ENCODE results near the gene NAA25. TPM values are rescaled to one million over a fixed set of nuclear protein-coding genes. Genes with fewer than 3 reads are reported as not detected.
A peak's percentile ranks its signal among the peaks of the same experiment; 100 is the strongest.

The NAA25 gene
- 10 to 100 TPM; 31.6 to 78.3 TPM for total RNA-seq

DNA sequence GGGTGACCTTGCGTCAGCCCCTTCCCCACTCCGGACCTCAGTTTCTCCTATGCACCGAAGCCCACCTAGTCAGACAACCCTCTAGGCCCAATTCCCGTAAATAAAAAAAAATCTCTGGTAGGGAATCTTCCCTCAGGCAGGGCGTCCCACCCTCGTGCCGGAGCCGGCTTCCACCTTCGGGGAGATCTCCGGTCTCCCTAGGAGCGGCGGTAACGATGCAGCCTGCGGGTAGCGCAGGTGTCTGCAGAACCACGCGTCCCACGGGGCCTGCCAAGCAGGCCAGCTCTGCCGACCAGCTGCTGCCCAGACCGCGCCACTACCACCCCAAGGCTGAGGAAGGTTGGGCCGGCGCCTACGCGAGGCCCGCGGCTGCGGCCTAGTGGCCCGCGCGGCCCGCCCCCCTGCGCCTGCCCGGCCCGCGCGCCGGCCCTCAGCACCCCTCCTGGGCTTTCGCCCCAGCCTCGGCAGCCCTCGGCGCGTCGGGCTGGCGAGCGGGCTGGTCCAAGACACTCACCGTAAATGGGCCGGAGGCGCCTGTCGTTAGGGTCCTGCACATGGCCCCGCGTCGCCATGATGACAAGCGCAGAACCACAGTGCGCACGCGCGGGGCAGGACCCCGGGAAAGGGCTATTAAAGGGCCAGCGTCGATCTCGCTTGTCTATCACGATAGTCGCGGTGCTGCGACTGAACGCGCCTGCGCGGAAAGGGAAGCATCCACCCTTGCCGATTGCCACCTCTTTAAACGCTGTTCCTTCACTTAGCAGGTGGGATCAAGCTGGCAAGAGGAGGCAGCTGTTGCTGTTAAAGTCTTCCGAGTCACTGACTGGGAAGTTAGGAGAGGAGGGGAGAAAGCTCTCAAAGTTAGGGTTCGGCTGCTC is at the start of gene NAA25:
NAA25 (minus strand) TSS at position 582 of the 878 bp plus-strand sequence; CDS start at position 572, 10 bp downstream.
- peak; percentile 93 for DNase-seq (ENCODE audit: low spot score)
- Mint-ChIP-seq H3K4me1 (ENCODE audit: low read depth in 2 of 2) (peaks cover 32 to 39% of the 10 kb centered on the region in 2 donors), H3K36me3 (no peaks in the 10 kb centered on the region), H3K9me3 (no peaks in the 10 kb centered on the region), H3K4me3 (peak within 1 kb of the TSS; percentile 95), H3K27me3 (no peaks in the 10 kb centered on the region), H3K27ac (peak within 1 kb of the TSS; percentile 98 to 100)
- ATAC-seq = peak; percentile 92 to 95

DNA sequence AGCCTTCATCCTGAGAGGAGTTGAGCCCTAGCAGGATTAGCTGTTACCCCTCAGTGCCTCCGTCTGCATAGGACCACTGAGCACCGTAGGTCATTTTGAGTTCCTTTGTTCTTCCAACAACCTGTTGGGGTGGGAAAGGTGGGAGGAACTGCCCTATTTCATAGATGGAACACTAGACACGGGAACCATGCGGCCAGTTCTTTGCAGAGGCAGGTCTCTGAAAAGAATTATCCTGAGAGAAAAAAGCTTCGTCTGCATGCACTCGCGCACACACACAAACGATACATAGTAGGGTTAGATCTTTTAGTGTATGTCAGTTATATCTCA is 45.3 kb upstream of the NAA25 start:
- DNase-seq (ENCODE audit: low spot score) = no peak
- Mint-ChIP-seq H3K4me1 (ENCODE audit: low read depth in 2 of 2) (peaks cover 21 to 22% of the 10 kb centered on the region in 2 donors), H3K27ac (peak overlapping the region in 1 of 2 donors; percentile 52), H3K27me3 (no peaks in the 10 kb centered on the region), H3K36me3 (peaks cover 54% of the 10 kb centered on the region), H3K9me3 (peaks cover 7% of the 10 kb centered on the region), H3K4me3 (no peak overlapping the region)
- no peak for ATAC-seq

DNA sequence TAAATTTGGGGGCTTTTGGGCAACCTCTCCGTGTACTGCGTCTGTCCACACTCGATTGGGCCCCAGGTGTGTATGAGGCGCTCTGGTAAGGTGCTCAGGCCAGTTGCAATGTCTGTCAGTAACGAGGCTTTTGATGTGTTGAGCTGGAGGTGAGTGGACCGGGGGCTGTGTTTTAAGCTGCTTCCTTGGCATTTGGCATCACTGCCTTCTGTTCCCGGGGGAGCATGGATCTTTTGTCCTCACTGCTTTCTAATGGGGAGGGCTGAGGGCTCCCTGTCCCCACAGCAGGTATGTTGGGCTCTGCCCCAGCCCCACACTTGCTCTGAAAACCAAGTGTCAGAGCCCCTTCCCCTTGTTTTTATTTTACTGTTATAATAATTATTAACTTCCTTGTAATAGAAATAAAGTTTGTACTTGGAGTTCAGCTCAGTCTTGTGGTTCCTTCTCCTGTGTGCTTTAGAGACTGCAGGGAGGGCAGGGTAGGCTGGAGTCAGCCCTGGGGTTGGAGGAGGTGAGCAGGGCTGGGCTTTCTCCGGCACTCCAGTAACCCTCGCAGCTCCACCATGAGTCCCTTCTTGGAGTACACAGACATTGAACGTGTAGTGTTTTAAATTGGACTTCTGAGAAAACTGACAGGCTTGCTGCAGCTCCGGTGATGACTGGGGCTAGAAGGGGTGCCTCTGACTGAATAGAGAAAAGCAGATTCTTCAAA is 44.8 kb upstream of the NAA25 start:
- Mint-ChIP-seq H3K27ac (peak overlapping the region; percentile 52 to 60), H3K27me3 (no peaks in the 10 kb centered on the region), H3K36me3 (peaks cover 52% of the 10 kb centered on the region), H3K4me3 (no peak overlapping the region), H3K4me1 (ENCODE audit: low read depth in 2 of 2) (peaks cover 20% of the 10 kb centered on the region in 2 donors), H3K9me3 (peaks cover 7% of the 10 kb centered on the region)
- ATAC-seq (peak in 1 of 2 donors; percentile 20), DNase-seq (ENCODE audit: low spot score) (no peak)

DNA sequence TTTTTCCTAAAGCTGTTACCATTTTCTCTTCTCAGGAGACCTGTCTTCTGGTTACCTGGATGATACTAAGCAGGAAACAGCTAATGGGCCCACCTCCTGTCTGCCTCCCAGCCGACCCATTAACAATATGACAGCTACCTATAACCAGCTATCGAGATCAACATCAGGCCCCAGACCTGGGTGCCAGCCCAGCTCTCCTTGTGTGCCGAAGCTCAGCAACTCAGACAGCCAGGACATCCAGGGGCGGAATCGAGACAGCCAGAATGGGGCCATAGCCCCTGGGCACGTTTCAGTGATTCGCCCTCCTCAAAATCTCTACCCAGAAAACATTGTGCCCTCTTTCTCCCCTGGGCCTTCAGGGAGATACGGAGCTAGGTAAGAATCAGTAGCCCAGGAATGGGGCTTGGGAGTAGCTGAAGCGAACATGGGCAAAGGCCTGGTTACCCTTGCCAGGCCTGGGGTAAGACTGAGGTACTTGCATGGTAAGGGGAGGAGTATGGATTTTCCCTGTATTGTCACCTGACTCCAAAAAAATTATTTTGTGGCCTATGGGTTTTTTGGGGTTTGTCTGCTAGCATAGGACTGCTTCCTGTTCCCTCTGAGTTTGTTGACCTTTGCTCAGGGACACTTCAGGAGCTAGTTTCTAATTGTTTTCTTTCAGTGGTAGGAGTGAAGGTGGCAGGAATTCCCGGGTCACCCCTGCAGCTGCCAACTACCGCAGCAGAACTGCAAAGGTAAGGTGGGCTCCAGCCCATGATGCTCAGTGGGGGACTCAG is 43.4 kb upstream of the NAA25 start:
- H3K27me3 Mint-ChIP-seq = no peaks in the 10 kb centered on the region
- no peak overlapping the region for H3K4me3 Mint-ChIP-seq
- no peak for DNase-seq (ENCODE audit: low spot score)
- no peak for ATAC-seq
- peak overlapping the region; percentile 60 to 67 for H3K27ac Mint-ChIP-seq
- no peaks in the 10 kb centered on the region for H3K9me3 Mint-ChIP-seq
- H3K4me1 Mint-ChIP-seq (ENCODE audit: low read depth in 2 of 2) = peaks cover 11 to 12% of the 10 kb centered on the region in 2 donors
- H3K36me3 Mint-ChIP-seq = peaks cover 38% of the 10 kb centered on the region

DNA sequence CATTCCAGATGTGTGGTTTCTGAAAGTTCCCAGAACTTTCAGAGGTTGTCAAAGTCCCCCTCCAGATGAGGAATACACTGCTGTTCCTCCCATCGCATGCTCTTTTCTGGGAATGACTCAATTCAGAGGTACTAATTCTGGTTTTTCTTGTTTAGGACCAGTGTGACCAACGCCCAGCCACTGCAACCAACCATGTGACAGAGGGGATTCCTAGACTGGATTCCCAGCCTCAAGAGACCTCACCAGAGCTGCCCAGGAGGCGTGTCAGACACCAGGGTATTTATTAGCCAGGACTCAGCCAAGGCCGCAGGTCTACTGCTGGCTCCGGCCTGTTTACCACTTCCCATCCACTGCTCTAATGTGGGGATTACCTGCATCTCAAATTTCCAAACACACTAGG is 41.0 kb upstream of the NAA25 start:
- no peak overlapping the region for H3K27ac Mint-ChIP-seq
- H3K4me1 Mint-ChIP-seq (ENCODE audit: low read depth in 2 of 2) = peaks cover 4 to 5% of the 10 kb centered on the region in 2 donors
- DNase-seq (ENCODE audit: low spot score) = no peak
- H3K4me3 Mint-ChIP-seq = no peak overlapping the region
- no peaks in the 10 kb centered on the region for H3K27me3 Mint-ChIP-seq
- peaks cover 32% of the 10 kb centered on the region for H3K36me3 Mint-ChIP-seq
- H3K9me3 Mint-ChIP-seq = no peaks in the 10 kb centered on the region
- ATAC-seq = no peak

DNA sequence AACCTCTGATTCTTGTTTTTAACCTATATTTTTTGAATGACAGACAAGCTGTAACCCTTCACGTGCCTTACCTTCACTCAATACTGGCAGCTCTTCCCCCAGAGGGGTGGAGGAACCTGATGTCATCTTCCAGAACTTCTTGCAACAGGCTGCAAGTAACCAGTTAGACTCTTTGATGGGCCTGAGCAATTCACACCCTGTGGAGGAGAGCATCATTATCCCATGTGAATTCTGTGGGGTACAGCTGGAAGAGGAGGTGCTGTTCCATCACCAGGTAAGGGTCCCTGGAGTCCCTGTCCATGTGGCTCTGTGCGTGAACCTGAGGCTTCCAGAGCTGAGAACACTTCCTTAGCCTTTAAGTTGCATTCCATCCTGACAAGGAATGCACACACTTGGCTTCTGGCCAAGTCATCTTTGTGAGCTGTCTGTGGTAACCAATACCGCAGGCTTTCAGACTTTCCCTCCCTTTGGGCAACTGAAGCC is 39.5 kb upstream of the NAA25 start:
- H3K27ac Mint-ChIP-seq = no peak overlapping the region
- ATAC-seq (no peak), DNase-seq (ENCODE audit: low spot score) (no peak)
- H3K4me3 Mint-ChIP-seq = no peak overlapping the region
- peaks cover 33% of the 10 kb centered on the region for H3K36me3 Mint-ChIP-seq
- peaks cover 4 to 5% of the 10 kb centered on the region in 2 donors for H3K4me1 Mint-ChIP-seq (ENCODE audit: low read depth in 2 of 2)
- H3K9me3 Mint-ChIP-seq = no peaks in the 10 kb centered on the region
- no peaks in the 10 kb centered on the region for H3K27me3 Mint-ChIP-seq

DNA sequence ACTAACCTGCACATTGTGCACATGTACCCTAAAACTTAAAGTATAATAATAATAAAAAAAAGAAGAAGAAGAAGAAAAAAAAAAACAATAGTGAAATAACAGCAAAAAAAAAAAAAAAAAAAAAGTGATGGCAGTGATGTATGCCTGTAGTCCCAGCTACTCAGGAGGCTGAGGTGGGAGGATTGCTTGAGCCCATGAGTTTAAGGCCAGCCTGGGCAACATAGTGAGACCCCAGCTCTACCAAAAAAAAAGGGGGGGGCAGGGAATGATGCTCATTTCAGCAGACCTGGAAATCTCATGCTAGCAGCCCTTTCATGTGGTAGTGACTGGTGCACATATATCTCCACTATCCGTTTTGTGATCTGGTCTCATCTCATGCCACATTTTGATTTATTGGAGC is 37.5 kb upstream of the NAA25 start:
- H3K27ac Mint-ChIP-seq = no peak overlapping the region
- H3K9me3 Mint-ChIP-seq = no peaks in the 10 kb centered on the region
- H3K4me3 Mint-ChIP-seq = no peak overlapping the region
- peaks cover 29% of the 10 kb centered on the region for H3K36me3 Mint-ChIP-seq
- no peaks in the 10 kb centered on the region for H3K27me3 Mint-ChIP-seq
- DNase-seq (ENCODE audit: low spot score) = no peak
- ATAC-seq = no peak
- H3K4me1 Mint-ChIP-seq (ENCODE audit: low read depth in 2 of 2) = no peaks in the 10 kb centered on the region

DNA sequence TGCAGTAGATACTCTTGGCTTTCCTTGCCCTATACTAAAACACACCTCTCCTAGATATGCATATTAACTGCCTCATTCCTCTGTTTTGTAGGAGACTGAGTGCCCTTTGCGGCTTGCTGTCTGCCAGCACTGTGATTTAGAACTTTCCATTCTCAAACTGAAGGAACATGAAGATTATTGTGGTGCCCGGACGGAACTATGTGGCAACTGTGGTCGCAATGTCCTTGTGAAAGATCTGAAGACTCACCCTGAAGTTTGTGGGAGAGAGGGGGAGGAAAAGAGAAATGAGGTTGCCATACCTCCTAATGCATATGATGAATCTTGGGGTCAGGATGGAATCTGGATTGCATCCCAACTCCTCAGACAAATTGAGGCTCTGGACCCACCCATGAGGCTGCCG is 32.1 kb upstream of the NAA25 start:
- H3K27ac Mint-ChIP-seq = peak overlapping the region; percentile 28 to 43
- no peak for DNase-seq (ENCODE audit: low spot score)
- peaks cover 28% of the 10 kb centered on the region for H3K36me3 Mint-ChIP-seq
- no peaks in the 10 kb centered on the region for H3K9me3 Mint-ChIP-seq
- H3K4me1 Mint-ChIP-seq (ENCODE audit: low read depth in 2 of 2) = peaks cover 2 to 5% of the 10 kb centered on the region in 2 donors
- no peak for ATAC-seq
- no peak overlapping the region for H3K4me3 Mint-ChIP-seq
- H3K27me3 Mint-ChIP-seq = no peaks in the 10 kb centered on the region

DNA sequence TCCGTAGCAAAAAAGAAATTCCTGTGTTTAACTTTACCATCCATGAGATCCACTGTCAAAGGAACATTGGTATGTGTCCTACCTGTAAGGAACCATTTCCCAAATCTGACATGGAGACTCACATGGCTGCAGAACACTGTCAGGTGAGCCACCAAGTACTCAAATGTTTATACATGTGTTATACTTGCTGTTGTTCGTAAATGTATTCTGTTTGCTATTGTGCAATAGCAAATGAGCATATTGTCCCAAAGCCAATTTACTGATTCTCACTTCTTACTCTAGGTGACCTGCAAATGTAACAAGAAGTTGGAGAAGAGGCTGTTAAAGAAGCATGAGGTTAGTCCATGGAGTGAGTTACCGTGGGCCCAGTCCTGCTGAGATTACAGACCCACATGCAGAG is 26.1 kb upstream of the NAA25 start:
- H3K36me3 Mint-ChIP-seq = peaks cover 8% of the 10 kb centered on the region
- no peaks in the 10 kb centered on the region for H3K27me3 Mint-ChIP-seq
- no peaks in the 10 kb centered on the region for H3K9me3 Mint-ChIP-seq
- peaks cover 17 to 31% of the 10 kb centered on the region in 2 donors for H3K4me1 Mint-ChIP-seq (ENCODE audit: low read depth in 2 of 2)
- no peak overlapping the region for H3K27ac Mint-ChIP-seq
- ATAC-seq (no peak), DNase-seq (ENCODE audit: low spot score) (no peak)
- no peak overlapping the region for H3K4me3 Mint-ChIP-seq

DNA sequence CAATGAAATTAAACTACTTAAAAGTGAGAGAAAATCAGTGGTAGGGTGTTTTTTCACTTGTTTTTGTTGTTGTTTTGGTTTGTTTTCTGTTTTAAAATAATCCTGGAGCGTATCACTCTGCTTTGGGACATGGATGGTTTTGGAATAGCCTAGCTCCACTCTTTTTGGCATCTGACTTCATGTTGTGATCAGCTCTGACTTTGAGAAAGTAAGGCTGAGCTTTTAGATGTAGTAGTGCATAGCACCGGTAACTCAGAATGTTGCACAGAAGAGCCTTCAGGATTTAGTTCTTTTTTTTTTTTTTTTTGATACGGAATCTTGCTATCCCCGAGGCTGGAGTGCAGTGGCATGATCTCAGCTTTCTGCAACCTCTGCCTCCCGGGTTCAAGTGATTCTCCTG is 24.8 kb upstream of the NAA25 start:
- Mint-ChIP-seq H3K9me3 (no peaks in the 10 kb centered on the region), H3K27ac (peak overlapping the region; percentile 97 to 98), H3K36me3 (peaks cover 8% of the 10 kb centered on the region), H3K27me3 (no peaks in the 10 kb centered on the region), H3K4me1 (ENCODE audit: low read depth in 2 of 2) (peaks cover 24 to 42% of the 10 kb centered on the region in 2 donors), H3K4me3 (no peak overlapping the region)
- DNase-seq (ENCODE audit: low spot score) (no peak), ATAC-seq (no peak)

DNA sequence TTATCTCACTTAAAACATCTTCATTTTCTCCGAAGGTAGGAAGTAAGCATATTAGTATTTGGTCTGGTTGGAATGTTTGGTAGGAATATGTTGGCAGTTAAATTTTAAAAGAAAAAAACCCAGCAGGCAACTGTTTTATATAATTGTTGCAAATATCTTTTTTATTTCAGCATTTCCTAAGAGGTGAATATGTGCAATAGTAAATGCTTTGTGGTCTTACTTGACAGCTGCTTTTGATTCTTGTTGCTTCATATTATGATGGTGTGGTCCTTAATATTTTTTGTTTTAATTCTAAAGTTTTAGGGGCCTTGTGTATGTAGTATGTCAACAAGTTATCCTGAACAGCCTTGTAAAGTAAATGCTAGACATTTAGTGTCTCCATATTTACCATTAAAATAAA is 23.1 kb upstream of the NAA25 start:
- Mint-ChIP-seq H3K4me1 (ENCODE audit: low read depth in 2 of 2) (peaks cover 33 to 54% of the 10 kb centered on the region in 2 donors), H3K9me3 (no peaks in the 10 kb centered on the region), H3K27me3 (no peaks in the 10 kb centered on the region), H3K36me3 (peaks cover 14% of the 10 kb centered on the region), H3K4me3 (peak overlapping the region; percentile 83), H3K27ac (peak overlapping the region; percentile 97 to 98)
- no peak for DNase-seq (ENCODE audit: low spot score)
- no peak for ATAC-seq

DNA sequence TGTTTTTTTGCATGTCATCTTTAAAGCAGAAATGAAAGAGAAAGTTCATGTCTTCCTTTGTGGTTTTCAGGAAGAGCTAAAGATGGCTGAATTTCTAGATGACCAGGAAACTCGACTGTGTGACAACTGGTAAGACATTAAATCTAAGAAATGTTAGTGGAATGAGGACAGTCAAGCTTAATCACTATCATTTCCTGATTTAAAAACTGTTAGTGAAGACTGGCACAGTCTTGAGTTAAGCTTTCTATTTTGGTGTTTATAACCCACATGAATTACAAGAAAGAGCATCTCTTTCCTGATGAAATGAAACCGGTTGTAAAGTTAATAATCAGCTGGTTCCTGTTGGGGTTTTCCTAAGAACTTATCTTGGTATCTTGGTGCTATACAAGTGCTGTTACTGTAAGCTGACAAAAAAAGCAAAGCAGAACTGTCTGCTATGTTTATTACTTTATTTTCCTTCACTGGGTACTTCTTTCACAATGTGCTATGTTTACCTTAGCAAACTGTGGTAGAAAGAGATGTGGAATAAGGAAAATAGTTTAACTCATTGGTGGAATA is 21.9 kb upstream of the NAA25 start:
- Mint-ChIP-seq H3K4me3 (peak overlapping the region; percentile 83), H3K27ac (peak overlapping the region; percentile 97 to 98), H3K9me3 (no peaks in the 10 kb centered on the region), H3K4me1 (ENCODE audit: low read depth in 2 of 2) (peaks cover 33 to 55% of the 10 kb centered on the region in 2 donors), H3K36me3 (peaks cover 14% of the 10 kb centered on the region), H3K27me3 (no peaks in the 10 kb centered on the region)
- ATAC-seq (peak; percentile 82 to 86), DNase-seq (ENCODE audit: low spot score) (no peak)

DNA sequence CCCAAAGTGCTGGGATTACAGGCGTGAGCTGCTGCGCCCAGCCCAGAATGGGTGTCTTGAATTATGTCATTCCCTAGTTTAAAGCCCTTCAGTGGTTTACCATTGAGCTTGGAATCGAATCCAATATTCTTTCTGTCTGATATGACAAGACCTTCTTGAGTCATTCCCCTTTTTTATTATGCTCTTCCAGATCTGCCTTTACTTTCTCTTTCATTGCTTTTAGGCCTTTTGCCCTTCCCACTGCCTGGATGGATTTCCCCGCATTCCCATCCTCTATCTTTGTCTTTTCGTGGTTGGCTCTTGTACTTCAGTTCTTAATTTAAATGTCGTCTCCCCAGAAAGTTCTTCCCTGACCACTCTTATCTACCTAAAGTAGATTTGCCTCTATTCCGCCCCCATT is 18.3 kb upstream of the NAA25 start:
- ATAC-seq = no peak

More for the DNA sequence above, 18.3 kb upstream of the NAA25 start:
- H3K27me3 Mint-ChIP-seq = no peaks in the 10 kb centered on the region
- no peaks in the 10 kb centered on the region for H3K9me3 Mint-ChIP-seq
- DNase-seq (ENCODE audit: low spot score) = no peak
- H3K4me3 Mint-ChIP-seq = peak overlapping the region; percentile 84
- H3K36me3 Mint-ChIP-seq = peaks cover 14% of the 10 kb centered on the region
- peak overlapping the region; percentile 97 to 98 for H3K27ac Mint-ChIP-seq
- peaks cover 30 to 43% of the 10 kb centered on the region in 2 donors for H3K4me1 Mint-ChIP-seq (ENCODE audit: low read depth in 2 of 2)
